NCI-H774 (cell line): Measurements from ENCODE around the gene PTGER4.
"Not testable (repeated sequence)": the region's sequence is repeated elsewhere in the genome, so short reads cannot be mapped to it uniquely, and the experiment has no call there.

Experiments
- DNase-seq: peaks from one replicate; lab custom pipeline; 2025; lab: John Stamatoyannopoulos, UW

The PTGER4 gene

GRCh38 chr5:40689438-40689837, 9.7 kb downstream of the PTGER4 start:
- DNase-seq: no peak

- DNase-seq: no peak
Observed at GRCh38 chr5:40690267-40690666, 10.6 kb downstream of the PTGER4 start.

DNA sequence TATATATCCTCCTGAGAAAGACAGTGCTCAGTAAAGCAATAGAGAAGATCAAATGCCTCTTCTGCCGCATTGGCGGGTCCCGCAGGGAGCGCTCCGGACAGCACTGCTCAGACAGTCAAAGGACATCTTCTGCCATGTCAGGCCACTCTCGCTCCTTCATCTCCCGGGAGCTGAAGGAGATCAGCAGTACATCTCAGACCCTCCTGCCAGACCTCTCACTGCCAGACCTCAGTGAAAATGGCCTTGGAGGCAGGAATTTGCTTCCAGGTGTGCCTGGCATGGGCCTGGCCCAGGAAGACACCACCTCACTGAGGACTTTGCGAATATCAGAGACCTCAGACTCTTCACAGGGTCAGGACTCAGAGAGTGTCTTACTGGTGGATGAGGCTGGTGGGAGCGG, 12.2 kb downstream of the PTGER4 start:
- no peak for DNase-seq

GRCh38 chr5:40694433-40694832, 14.7 kb downstream of the PTGER4 start:
- DNase-seq: no peak

DNA sequence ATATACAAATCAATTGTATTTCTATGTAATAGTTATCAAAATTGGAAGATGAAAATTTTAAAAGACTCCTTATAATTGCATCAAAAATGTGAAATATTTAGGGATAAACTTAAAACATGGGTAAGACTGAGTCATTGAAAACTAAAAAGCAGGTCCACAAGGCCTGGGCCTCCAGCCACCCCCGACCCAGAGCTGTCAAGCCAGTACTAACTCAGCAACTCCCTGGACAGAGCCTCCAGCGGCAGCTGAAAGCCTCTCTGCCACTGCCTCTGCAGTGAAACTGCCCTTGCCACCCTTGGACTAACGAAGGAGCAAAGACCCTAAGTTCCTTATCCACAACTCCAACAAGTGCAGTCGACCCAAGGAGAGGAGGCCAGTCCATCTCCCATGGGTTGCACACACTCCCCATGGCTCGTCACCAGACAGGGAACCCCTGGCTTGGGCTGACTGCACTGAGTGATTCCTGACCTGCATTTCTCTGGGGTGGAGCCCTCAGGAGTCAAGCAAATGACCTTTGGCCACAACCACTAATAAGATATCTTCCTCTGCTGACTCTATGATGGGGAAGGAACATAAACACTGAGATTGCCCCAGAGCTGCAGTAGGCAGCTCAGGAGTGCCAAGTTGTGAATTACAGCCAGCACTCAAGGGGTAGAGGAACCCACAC, 20.5 kb downstream of the PTGER4 start:
- DNase-seq: no peak

- not testable (repeated sequence) for DNase-seq
Observed at GRCh38 chr5:40702027-40702426, 22.3 kb downstream of the PTGER4 start.

DNA sequence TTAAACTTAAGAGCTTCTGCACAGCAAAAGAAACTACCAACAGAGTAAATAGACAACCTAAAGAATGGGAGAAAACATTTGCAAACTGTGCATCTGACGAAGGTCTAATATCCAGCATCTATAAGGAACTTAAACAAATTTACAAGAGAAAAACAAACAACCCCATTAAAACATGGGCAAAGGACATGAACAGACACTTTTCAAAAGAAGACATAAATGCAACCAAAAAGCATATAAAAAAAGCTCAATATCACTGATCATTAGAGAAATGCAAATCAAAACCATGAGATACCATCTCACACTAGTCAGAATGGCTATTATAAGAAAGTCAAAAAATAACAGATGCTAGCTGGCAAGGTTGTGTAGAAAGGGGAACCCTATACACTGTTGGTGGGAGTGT, 25.8 kb downstream of the PTGER4 start:
- not testable (repeated sequence) for DNase-seq

- DNase-seq: not testable (repeated sequence)
Observed at GRCh38 chr5:40710575-40710974, 30.9 kb downstream of the PTGER4 start.

- no peak for DNase-seq
Observed at GRCh38 chr5:40714001-40714400, 34.3 kb downstream of the PTGER4 start.

- no peak for DNase-seq
Observed at GRCh38 chr5:40716000-40716399, 36.3 kb downstream of the PTGER4 start.

- DNase-seq: no peak
Observed at GRCh38 chr5:40716590-40716989, 36.9 kb downstream of the PTGER4 start.

DNA sequence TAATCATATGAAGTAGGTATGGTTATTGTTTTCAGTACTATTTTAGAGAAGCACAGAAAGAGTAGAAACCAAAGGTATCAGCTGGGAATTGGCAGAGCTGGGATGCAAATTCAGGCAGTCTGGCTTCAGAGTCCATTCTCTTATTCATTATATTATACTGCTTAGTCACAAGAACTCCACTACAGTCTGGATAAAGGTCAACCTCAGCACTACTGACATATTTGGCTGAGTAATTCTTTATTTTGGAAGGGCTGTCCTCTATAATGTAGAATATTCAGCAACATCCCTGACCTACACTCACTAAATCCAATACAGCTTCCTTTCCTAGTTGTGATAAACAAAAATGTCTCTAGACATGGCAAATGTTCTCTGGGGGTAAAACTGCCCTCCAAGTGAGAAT, 37.6 kb downstream of the PTGER4 start:
- no peak for DNase-seq

DNA sequence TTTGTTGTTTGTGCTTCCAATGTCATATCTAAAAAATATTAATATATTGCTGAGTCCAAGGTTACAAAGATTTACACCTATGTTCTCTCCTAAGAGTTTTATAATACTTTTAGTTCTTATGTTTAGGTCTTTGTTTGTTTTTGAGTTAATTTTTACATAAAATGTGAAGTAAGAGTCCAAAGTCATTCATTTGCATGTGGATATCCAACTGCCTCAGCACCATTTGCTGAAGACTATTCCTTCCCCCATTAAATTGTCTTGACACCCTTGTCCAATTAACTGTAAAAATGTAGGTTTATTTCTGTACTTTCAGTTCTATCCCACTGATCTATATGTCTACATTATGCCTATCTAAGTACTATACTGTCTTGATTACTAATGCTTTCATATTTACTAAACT, 40.4 kb downstream of the PTGER4 start:
- no peak for DNase-seq

DNA sequence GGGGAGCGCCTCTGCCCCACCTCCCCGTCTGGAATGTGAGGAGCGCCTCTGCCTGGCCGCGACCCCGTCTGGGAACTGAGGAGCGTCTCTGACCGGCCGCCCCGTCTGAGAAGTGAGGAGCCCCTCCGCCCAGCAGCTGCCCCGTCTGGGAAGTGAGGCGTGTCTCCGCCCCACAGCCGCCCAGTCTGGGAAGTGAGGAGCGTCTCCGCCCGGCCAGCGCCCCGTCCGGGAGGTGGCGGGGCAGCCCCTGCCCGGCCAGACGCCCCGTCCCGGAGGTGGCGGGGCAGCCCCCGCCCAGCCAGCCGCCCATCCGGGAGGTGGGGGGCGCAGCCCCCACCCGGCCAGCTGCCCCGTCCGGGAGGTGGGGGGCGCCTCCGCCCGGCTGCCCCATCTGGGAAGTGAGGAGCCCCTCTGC, 42.8 kb downstream of the PTGER4 start:
- DNase-seq: not testable (repeated sequence)

DNA sequence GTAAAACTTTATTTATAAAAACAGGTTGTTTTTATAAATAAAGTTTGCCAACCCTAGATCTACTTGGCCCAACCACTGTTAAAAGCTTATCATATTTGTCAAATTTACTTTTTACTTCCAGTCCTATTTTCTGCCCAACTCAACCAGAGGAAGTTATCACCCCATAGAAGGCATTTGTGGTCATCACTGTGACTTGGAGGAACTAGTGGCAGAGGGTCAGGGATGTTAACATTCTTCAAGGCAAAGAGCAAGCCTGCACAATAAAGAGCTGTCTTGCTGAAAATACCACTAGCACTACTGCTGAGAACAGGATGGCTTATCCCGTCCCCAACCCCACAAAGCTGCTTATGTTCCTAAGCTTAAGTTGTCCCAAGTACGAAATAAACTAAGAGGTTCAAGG, 53.7 kb downstream of the PTGER4 start:
- DNase-seq: no peak

GRCh38 chr5:40733879-40734563, 54.3 kb downstream of the PTGER4 start:
- no peak for DNase-seq

- DNase-seq: no peak
Observed at GRCh38 chr5:40734986-40735385, 55.3 kb downstream of the PTGER4 start.

DNA sequence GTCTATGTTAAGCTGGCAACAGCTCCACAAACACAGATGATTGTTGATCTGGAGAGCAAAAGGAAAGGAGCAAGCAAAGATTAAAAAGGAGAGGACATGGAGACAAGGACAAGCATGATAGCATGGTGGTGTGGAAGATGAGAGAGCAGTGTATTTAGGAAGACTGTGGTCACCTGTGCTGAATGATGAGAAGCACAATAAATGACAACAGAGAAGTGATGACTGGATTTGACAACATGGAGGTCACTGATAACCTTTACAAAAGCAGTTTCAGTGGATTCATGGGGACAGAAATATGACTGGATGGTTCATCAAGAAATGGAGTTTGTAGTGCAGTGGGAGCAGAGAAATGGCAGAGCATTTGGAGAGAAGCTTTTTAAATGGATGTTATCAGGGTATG, 55.9 kb downstream of the PTGER4 start:
- DNase-seq: no peak

- DNase-seq: peak; percentile 49
Observed at GRCh38 chr5:40736103-40736875, 56.6 kb downstream of the PTGER4 start.

- no peak for DNase-seq
Observed at GRCh38 chr5:40738502-40738901, 58.8 kb downstream of the PTGER4 start.
